Medulla oblongata (tissue), 1 donor: ENCODE data around the gene MFAP5.
"Not testable (repeated sequence)": the region's sequence is repeated elsewhere in the genome, so short reads cannot be mapped to it uniquely, and the experiment has no call there.

Source experiments
- DNase-seq: peaks from one replicate; pipeline ENCODE4 v3.0.0-alpha.2; 2015; ENCODE audit errors: extremely low spot score

Gene MFAP5

GRCh38 chr12:8675591-8676036 is 13.0 kb upstream of the MFAP5 start:
- DNase-seq = no peak

- DNase-seq = no peak
These were observed 9.8 kb upstream of the MFAP5 start for GRCh38 chr12:8672381-8672780.

DNA sequence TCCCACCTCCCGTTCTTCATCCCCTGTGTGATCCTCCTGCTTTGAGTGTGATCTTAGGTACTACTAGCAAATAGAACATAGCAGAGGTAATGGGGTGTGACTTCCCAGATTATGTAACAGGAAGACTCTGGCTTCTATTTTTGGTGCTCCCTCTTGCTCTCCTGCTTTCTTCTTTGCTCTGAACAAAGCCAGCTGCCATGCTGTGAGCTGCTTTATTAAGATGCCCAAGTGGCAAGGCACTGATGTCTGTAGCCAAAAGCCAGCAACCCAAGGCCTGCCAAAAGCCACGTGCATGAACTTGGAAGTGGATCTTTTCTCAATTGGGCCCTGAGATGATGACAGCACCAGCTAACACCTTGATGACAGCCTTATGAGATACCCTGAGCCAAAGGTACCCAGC is 5.8 kb upstream of the MFAP5 start:
- peak; percentile 39 for DNase-seq

- no peak for DNase-seq
These were observed 4.6 kb upstream of the MFAP5 start for GRCh38 chr12:8667270-8667669.

GRCh38 chr12:8665759-8666158 is 3.1 kb upstream of the MFAP5 start:
- no peak for DNase-seq

DNA sequence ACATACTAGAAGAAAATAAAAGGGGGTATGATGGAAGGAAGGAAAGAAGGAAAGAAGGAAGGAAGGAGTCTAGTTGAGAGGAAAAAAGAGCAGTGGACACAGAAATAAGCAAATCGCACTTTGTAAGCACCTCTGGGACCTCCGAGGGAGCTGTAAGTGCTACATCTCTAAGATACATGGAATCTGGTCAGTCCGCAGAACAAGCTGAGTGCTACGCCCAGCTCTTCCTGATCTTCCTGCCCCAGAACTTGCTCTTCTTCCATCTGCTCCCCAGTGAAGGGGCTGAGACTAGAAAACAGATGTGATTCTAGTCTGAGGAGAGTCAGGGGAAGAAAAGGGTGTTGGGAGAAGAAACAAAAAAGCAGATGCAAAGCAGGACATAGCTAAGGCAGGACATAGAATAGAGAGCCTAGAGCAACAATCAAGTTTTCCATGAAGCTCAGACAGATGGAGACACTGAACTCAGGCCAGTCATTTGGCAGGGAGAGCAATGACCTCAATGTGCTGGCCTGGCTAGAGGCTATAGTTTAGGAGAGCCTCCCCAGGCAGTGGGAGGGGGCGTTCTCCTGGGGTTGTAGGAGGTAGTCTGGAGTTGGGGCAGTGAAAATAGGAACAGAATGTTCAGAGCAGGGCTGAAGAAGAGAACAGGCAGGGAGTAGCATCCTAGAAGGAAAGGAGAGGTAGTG is 1.7 kb upstream of the MFAP5 start:
- no peak for DNase-seq

DNA sequence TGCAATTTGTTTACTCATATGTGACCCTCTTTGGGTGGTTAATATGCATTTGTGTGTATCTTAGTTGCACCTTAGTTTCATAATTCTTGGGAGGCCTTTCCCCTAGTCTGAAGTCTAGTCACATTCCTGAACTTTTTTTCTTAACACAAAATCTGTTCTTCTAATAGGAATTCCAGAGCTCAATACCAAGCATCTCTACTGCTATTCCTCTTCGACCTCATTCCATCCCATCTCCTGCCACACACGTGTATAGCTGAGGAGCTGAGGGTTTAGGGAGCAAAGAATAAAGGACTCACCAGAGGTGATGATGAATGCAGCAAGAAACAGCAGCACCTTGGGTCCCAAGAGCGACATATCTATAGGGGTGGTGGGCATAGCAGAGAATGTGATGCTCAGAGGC is 875 bp downstream of the MFAP5 start:
- DNase-seq = no peak

- peak; percentile 56 for DNase-seq
These were observed 1.6 kb downstream of the MFAP5 start for GRCh38 chr12:8661016-8661415.

DNA sequence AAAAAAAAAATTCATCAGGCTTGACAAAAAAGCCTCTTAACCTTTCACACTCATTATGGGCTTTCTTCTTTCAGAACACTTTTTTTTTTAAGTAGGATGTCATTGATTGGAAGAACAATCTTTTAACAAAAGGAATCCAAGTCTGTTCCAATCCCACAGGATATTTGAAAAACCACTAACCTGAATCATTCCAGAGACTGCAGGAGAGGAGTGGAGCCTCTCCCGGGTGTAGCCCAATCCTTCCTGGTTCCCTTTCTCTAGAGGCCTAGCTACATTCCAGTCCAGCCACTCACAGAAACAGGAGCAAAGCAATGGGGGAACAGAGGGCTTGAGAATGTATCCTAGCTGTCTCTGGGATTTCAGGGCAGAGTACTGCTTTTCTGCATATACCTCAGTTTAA is 4.3 kb downstream of the MFAP5 start:
- DNase-seq = no peak

GRCh38 chr12:8655421-8655820 is 7.2 kb downstream of the MFAP5 start:
- DNase-seq = no peak

DNA sequence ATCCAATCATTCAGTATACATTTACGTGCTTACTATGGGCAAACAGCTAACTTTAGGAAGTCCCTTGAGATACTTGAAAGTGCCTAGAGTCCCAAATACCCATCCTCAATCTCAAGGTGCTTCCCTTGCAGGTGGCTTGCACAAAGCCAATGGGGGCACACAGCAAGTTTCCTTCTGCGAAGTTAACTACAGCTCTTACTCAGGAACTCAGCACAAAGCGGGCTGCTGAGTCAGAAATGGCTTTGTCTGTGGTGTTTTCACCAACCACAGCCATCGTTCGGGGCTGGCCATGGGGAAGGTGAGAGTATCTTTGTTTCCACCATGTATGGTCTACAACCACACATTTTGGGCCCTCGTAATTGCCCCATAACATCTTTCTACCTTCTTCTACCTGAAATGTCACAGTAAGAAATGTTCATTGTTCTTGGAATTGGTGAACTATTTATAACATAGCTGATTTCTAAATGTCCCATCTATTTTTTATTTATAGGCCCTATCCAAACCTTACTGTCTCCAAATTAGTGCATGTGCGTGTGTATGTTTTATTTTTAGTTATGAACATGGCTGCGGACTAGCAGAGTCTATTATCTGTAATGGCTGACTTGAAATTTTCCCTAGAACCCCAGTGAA is 13.9 kb downstream of the MFAP5 start:
- DNase-seq = no peak

GRCh38 chr12:8647968-8648367 is 14.7 kb downstream of the MFAP5 start:
- no peak for DNase-seq

GRCh38 chr12:8644345-8645248 is 18.0 kb downstream of the MFAP5 start:
- DNase-seq = no peak

DNA sequence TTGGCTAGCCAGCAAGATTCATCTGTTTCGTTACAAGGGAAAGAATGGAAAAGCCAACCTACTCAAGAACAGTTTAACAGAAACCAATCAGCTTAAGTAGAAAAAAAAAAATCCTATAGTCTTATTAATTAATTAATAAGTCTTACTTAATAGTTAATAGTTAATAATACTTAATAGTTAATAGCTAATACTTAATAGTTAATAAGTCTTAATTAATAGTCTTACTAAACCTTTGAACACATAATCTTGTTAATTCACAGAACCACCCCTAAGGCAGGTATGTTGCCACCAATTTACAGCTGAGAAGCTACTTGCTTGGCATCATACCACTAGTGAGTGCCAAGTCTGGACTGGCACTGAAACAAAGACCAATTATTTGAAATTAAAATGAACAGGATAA is 19.9 kb downstream of the MFAP5 start:
- no peak for DNase-seq

- DNase-seq = no peak
These were observed 22.7 kb downstream of the MFAP5 start for GRCh38 chr12:8639936-8640335.

GRCh38 chr12:8638951-8639350 is 23.7 kb downstream of the MFAP5 start:
- no peak for DNase-seq

DNA sequence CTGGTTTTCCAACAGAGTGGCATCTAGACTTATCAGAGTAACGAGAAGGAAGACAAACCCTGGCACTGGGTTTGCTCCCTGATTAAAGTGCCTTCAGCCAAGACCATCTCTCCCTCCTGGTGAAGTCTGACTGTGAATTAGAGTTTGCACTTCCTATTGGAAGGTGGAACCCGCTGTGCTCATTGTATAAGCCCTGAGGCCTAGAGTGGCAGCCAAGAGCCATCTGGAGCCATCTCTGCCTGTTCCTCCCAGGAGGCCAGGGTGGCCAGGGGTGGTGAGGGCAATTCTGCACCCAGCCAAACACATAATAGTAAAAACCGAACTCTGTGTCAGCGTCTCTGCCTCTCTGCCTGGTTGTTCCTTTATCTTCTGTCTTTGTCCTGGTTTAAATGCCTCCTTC is 25.0 kb downstream of the MFAP5 start:
- DNase-seq = no peak

- DNase-seq = no peak
These were observed 25.4 kb downstream of the MFAP5 start for GRCh38 chr12:8637244-8637643.

- DNase-seq = no peak
These were observed 26.0 kb downstream of the MFAP5 start for GRCh38 chr12:8636581-8636980.

DNA sequence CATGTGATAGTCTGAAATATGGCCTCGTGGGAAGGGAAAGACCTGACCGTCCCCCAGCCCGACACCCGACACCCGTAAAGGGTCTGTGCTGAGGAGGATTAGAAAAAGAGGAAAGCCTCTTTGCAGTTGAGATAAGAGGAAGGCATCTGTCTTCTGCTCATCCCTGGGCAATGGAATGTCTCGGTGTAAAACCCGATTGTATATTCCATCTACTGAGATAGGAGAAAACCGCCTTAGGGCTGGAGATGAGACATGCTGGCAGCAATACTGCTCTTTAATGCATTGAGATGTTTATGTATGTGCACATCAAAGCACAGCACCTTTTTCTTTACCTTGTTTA is 26.6 kb downstream of the MFAP5 start:
- DNase-seq = not testable (repeated sequence)

DNA sequence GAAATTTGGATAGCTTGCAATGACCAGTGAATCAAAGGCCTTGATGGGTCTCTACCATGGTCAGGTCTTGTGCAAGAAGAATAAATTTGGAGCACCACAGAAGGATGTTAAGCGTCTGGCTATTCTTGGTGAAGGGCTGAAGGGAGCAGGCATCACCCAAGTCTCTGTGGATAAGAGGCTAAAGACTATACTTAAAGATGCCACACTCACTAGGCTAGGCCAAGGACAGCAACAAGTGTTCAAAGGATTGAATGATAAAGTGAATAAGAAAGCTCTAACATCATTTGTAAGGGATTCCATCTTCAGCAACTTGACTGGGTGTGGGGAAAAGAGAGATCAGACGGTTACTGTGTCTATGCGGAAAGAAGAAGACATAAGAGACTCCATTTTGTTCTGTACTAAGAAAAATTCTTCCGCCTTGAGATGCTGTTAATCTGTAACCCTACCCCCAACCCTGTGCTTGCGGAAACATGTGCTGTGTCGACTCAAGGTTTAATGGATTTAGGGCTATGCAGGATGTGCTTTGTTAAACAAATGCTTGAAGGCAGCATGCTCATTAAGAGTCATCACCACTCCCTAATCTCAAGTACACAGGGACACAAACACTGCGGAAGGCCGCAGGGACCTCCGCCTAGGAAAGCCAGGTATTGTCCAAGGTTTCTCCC is 27.2 kb downstream of the MFAP5 start:
- DNase-seq = not testable (repeated sequence)

DNA sequence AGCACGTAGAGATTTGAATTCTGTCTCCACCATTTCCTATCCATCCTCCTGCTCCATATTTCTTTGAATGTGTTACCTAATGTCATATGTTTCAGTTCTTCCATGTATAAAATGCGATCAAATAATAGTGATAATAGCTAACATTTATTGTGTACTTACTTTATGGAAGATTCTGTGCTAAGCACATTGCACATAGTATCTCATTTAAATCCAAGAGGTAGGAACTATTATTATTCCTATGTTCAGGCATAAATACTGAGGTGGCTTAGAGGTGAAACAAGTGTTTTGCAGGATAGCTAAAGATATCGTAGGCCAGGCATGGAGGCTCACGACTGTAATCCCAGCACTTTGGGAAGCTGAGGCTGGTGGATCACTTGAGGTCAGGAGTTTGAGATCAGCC is 32.5 kb downstream of the MFAP5 start:
- no peak for DNase-seq
